Esophagus squamous epithelium (tissue), 4 donors: ENCODE measurements around the gene EGR4.

Experiments used
- CTCF ChIP-seq, 6 experiments: fragments of 450-650 bp in 4 of 6; fragments of 200-600 bp in 2 of 6; sonication (generic) in 2 of 6; IDR thresholded peaks; one replicate each; pipeline ENCODE4 v1.5.1; 2016 to 2019; ENCODE audit warnings: antibody characterized with exemption in 6 of 6, mild to moderate bottlenecking in 4 of 6, moderate library complexity in 4 of 6
- POLR2A ChIP-seq, 4 donors: fragments of 450-650 bp; IDR thresholded peaks; one replicate each; pipeline ENCODE4 v1.6.1; 2017; ENCODE audit warnings: antibody characterized with exemption in 4 of 4, mild to moderate bottlenecking in 4 of 4, moderate library complexity in 3 of 4

- no peak for TF ChIP-seq CTCF (IDR thresholded peaks at IDR 0.05)
- no peak for TF ChIP-seq POLR2A (IDR thresholded peaks at IDR 0.05)
Measured at GRCh38 chr2:73252238-73253027, 40.9 kb downstream of the EGR4 start.
